G401.6 (cell line): ENCODE results near the gene FAIM.
"Not testable (repeated sequence)": the region's sequence is repeated elsewhere in the genome, so short reads cannot be mapped to it uniquely, and the experiment has no call there.

Source experiments
- FAIRE-seq: peaks from 2 replicates; lab custom pipeline; 2012; peaks lifted over from hg19 to GRCh38; lab: Jason Lieb, UNC

FAIM gene

GRCh38 chr3:138680974-138681373, 72.4 kb downstream of the FAIM start:
- not testable (repeated sequence) for FAIRE-seq

DNA sequence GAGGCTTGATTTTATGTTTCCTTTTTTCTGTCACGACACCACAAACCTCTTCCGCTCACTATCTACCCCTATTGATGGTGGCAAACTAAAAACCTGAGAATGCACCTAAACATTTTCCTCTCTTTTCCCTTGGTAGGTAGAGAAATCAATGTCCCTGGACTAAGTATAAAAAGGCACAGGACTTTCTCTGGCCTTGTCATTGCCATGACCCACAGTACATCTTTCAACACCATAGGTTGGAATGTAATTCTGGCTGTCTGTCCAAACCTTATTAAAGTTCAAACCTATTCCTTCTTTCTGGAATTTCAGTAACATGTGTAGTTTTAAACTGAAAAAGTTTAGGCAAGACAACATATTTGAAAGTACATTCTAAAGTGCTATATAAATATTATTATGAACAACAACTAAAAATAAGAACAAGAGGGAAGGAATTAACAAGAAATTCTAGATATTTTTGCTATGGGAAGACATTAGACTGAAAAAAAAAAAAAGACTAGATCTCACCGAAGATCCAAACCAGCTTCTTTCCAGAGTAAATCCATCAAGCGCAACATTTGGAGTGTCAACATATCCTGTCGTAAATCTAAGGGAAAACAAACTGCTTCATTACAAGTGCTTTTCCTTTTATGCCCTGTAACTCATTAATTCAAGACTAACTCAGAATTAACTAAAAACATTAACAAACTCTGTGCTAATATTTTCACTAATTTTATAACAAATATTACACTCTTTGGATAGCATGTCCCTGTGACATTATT, 73.1 kb downstream of the FAIM start:
- no peak for FAIRE-seq

- no peak for FAIRE-seq
Measured at GRCh38 chr3:138682648-138683047, 74.1 kb downstream of the FAIM start.
